GM18909 (cell line): ENCODE measurements around the gene TRAPPC10.

Experiments used
- ATAC-seq: cut with Tn5 transposase; IDR thresholded peaks from one replicate; pipeline ENCODE4 v1.9.1; 2021; ENCODE audit warnings: mild to moderate bottlenecking; ENCODE audit not compliant: unreplicated experiment, poor library complexity

Gene TRAPPC10

DNA sequence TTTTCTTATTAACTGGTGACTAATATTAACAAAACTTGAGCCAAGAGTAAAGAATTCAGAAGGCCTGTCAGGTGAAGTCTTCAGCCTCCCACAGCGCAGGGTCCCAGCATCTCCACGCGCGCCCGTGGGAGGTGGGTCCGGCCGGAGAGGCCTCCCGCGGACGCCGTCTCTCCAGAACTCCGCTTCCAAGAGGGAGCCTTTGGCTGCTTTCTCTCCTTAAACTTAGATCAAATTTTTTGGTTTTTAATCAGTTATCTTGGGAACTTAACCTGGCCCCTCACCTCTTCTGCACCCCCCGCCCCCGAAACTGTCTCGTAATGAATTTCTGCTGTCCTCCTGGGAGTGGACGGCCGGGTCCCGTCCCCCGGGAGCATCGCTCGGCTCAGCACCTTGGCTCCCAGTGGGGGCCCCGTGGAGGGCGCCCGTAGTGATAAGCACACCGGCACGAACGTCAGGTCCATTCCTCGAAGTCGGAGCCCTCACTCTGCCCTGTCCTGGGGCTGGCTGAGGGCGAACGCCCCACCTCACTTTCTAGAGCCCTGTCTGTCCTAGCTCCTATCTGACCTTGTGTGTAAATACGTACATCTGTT, 29.5 kb upstream of the TRAPPC10 start:
- no peak for ATAC-seq

DNA sequence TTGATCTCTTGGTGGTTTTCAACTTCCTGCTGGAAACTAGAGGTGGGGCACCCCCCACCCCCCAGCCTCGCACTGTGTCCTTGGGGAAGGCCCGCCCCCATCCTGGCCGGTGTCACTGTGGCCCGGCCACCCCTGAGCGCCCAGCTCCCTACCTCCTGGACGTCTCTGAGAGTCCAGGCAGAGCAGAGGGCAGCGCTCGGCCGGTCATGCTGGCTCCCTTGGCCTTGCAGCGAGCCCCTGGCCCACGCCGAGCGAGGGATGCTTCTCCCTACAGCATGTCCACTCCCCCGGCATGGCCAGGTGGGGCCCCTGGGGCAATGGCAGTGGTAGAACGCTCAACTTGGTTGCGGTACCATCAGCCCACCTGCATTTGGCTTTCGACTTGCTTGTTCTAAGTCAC, 28.7 kb upstream of the TRAPPC10 start:
- no peak for ATAC-seq

DNA sequence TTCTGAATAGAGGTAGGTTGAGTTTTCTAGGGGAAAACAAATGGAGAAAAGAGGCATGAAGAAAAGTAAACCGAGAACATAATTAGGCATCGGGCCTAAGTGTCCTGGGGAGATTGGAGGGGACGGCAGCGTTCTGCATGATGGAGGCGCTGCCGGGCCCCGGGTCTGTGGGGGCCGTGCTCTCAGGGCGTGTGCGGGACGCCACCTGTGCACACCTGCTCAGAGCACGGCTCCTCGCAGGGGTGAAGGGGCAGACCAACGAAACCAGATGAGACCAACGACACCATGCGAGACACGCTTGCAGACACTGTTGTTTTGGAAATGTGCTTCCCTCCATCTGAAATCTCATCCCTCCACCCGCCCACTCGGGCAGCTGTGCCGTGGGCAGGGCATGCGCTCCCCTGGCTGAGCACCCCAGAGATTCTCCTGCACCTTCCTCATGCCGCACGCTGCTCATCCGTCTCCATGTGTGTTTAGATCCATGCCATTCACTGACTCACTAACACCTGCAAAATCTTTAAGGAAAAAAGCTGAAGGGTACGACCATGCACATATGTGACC, 28.2 kb upstream of the TRAPPC10 start:
- ATAC-seq, result no peak

DNA sequence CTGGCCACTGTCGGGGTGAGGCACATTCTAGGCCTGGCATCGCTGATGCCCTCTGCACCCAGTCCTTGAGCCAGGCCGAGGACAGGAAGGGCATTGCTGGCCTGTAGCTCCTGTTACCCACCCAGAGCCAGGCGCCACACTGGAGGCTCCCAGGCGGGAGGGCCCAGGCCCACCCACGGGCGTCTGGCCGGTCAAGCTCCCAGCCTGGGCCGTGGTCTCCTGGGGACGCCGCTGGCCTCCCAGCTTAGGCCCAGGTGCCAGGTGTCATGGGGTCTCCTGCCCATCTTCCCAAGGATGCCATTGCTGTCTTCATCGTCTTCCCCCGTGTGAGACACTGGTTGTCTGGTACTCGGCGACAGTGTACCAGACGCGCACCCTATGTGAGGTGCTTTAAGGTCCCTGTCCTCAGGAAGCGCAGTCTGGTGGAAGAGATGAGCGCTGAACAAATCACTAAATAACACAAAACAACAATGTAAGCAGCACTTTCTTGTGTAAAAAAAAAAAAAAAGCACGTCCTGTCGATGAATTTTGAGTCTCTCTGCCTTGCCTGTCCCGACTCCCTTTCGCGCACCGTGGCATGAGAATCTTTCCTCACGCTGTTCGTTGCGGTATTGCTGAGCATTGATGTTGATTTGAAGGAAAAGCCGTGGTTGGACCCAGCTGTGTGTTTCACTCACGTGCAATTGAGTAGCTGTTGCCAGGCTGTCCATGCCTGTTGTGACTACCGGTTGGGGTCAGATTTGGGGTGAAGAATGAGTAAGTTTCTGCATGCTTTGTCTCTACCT, 27.0 kb upstream of the TRAPPC10 start:
- ATAC-seq, result no peak

DNA sequence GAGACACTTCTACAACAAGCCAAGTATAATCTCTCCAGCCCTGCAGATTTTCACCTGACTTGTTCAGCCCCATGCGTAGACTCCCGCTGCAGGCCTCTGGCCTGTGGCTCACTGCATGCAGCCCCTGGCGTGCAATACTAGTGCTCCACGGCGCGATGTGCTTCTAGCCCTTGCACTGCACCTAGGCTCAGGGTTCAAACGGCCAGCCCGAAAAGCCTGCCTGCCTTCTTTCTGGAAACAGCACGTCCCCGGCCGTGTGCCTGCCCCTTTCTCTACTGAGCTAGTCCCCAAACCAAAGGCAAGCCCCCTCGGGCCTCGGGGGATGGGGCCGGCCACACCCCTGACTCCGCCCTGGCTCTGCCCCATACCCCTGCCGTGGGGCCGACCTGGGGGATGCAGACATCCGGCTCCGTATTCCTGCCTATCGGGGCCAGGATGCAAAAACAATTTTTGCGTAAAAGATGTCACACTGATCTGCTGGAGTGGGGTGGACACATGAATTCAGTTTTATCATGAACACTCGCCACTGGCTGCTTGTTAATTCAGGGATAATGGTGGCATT, 26.3 kb upstream of the TRAPPC10 start:
- ATAC-seq, result no peak

DNA sequence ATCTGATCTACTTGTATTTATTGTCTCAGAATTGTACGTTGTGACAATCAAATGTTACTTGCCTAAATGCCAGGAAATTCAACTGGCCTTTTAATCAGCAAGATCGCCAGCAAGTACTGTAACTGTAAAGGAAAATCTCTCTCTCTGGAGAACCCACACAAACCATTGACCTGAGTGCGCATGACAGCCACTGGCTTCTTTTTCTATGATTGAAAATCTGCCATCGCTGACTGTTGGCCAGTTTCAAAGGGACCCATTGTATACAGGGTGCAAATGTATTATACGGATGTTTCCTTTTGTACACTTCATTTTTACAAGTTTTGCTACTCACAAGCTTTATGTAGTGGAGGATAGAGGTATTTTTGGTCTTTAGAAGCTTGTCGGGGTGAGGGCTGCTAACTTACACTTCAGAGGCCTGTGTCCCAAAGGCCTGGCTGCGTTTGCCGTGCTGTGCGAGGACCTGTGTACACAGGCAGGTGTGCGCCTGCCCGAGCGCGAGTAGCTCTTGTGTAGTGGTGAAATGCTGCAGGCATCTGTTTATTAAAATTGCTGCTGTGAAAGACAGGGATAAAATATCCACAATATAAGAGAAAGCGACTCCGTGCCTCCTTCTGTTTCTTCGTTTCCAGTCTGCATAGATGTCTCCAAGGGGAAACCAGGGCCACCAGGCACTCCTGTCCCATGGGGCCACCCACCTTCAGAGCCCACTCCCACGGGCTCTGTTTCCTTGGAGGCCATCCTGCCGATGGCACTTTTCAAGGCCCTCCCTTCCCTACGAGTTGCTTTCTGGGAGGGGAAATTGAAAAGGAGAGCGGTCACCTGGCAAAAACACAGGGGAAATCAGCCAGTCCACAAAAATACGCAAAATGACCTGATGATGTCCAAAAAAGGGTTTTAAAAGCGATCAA, 25.3 kb upstream of the TRAPPC10 start:
- no peak for ATAC-seq

DNA sequence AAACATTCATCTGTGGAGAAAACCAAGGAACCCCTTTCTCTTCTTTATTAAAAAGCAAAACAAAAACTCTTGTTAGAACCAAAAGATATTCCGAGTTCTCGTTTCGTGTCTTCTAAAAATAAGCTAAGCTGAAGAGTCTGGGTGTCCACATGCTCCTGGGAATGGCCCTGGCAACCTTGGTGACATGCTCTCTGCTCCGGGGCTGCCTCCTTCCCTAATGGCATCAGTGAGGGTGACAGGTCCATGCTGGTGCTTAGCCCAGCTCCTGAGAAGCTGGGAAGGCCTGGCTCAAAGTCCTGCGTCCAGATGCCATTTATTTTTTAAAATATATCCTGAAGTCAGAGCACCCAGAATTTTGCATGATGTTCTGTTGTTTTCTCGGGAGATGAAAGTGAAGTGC, 24.6 kb upstream of the TRAPPC10 start:
- ATAC-seq, result no peak

DNA sequence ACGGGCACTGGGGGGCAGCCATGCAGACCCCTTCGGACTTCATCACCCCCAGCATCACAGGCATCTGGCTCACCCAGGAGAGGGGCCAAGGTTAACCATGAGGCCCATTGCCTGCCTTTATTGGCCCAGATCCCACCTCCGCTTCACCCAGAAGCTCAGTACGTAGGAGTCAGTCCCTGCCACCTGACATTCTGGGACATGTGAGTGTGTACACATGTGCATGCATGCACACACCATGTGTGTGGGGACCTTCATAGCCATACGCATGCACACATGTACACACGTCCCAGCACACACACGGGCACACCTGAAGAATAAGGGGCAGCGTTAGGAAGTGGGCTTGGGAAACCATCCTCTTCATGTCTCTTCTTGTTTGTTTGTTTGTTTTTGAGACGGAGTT, 24.1 kb upstream of the TRAPPC10 start:
- ATAC-seq, result no peak

DNA sequence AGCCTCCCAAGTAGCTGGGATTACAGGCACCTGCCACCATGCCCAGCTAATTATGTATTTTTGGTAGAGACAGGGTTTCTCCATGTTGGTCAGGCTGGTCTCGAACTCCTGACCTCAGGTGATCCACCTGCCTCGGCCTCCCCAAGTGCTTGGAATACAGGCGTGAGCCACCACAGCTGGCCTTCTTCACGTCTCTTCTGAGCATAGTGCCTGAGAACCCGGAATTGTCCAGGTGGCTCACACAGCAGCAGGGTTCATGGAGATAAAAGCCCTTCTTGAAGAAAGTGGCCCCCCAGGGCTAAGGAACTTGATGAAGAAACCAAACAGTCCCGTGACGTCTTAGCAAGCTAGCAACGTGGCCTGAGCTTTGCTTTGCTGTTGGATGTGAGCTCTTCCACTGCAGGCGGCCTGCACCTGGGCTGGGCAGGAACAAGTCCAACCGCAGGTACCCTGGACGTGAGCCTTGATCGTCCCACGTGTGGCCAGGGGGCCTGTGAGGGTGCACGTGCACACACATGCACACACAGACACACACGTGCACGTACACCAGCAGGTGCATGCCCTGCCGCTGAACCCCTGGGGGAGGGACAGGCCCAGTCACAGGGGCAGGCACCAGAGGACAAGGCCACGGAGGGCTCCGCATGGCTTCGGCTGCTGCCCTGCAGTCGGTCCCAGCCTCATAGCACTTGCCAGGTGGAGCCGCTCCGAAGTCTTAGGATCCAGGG, 23.4 kb upstream of the TRAPPC10 start:
- no peak for ATAC-seq

DNA sequence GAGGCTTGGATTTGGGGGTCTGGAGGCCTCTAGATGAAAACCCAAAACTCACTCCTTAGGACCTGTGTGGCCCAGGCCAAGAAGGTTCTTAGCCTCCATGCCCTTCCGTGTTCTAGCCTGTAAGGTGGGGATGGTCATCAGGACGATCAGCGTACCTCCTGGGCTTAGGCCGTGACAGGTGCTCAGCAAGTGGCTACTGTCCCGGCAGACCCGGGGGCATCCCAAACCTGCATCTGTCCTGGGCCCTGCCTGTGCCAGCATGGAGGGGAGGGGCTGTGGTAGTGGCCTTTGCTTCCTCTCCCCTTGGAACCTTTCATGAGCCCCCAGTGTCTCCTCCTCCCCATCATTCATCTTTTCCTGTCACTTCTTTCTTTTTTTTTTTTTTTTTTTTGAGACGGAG, 22.7 kb upstream of the TRAPPC10 start:
- ATAC-seq, result no peak

DNA sequence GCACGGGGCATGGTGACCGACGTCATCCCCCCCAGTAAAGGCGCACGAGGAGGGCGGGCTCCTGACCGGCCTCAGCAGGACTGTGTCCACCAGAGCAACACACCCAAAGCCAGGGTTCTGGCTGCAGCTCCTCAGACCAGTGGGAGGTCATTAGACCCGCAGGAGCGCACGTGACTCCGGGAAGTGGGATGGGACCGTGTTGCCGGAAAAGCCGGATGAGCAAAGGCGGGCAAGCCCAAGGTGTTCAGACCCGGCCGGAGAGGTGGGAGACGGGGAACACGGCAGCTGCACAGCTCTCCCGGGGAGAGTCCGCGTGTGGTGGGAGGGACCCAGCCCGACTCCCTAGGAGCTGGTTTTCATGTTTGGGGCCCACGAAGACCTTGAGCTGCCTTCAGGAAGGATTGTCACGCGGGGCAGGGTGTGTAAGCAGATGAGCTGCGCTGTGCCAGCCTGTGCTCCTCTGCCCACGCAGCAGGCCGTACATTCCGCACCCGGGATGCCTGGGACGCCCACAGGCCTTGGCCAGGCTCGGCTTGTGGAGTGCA, 20.6 kb upstream of the TRAPPC10 start:
- ATAC-seq, result no peak

DNA sequence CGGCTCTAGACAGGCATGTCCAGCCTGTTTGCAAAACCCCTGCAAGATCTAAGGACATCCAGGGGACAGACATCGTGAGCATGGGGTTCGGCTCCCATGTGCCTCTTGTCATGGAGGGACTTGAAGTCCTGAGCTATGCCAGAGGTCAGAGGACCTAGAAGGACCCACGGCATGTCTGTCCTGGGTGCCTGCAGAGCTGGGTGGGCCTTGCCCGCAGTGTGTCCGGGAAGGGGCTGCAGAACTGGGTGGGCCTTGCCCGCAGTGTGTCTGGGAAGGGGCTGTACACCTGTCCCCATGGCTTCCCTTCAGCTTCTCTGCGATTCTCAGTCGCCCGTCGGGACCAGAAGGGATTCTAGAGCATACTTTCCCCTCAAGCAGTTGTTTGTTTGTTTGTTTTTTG, 20.0 kb upstream of the TRAPPC10 start:
- no peak for ATAC-seq

DNA sequence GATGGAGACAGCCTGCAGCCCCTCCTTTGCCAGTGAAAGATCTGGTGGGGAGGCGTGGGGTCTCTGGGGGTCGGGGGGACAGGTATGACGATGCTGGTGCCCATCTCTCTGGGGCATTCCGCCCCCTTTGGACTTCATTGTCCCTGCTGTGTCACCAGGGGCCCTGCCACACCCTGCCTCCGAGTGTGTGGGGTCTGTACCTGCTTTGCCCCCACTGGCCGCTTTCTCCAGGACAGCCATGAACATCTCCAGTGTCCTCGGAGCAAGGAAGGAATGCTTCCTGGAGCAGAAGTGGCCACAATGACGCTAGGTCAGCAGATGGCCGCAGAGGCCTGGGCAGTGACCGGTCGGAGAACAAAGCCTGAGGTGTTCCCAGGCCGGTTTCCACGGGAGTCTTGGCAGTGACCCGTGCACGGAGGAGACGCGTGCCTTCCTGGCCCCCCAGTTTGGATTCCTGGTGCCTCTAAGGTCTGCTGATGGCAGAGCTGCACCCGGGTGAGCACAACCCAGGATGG, 18.6 kb upstream of the TRAPPC10 start:
- no peak for ATAC-seq

DNA sequence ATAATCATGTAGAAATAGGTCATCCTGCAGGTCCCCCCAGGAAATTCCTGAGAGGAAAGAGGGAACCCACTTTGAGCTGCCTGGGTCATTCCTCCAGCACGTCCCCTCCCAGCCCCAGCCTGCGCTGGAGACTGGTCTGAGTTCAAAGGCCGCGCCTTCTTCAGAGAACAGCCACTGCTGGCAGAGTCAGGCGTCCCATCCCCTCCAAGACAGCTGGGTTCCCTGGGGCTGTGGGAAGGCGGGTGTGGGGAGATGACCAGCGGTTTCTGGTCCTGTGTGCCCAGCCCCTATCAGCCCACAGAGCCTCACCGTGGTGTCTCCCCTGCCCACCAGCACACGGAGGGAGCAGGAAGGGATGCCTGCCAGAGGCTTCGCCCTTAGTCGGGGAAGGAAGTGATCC, 18.0 kb upstream of the TRAPPC10 start:
- ATAC-seq, result no peak

DNA sequence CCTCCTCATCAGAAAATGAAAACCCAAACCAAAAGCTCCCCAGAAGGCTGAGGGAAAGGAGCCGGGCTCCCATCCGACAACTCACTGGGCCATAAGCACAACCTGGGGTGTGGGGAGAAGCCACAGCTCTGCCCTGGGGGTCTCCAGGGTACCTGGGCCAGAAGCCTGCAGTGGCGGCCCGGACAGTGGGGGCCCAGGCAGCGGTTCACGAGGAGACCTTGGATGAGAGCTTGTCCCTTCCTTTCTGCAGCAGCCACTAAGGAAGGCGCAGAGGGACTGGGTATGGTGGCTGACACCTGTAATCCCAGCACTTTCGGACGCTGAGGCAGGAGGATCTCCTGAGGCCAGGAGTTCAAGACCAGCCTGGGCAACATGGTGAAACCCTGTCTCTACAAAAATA, 17.5 kb upstream of the TRAPPC10 start:
- no peak for ATAC-seq

DNA sequence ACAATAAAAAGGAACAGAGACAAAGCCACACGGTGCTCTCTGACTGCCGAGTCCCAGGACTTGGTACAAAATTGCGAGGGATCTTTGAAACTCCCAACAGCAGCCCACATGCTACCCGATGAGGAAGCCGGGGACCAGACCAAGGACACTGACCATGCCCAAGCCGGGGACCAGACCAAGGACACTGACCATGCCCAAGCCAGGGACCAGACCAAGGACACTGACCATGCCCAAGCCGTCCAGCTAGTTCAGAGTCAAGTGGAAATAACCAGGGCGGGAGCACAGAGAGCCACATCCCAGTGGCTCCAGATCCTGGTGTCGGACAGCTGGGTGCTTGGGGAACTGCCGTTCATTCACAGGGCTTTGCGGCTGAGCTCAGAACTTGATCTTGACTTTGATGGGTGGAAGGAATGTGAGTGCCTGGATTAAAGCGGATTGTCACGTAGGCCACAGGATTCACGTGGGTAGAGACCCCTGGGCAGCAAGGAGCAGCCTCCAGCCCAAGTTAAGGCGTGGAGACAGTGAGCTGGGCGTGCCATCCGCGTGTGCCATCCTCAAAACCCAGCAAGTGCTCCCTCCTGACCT, 16.5 kb upstream of the TRAPPC10 start:
- ATAC-seq, result no peak

DNA sequence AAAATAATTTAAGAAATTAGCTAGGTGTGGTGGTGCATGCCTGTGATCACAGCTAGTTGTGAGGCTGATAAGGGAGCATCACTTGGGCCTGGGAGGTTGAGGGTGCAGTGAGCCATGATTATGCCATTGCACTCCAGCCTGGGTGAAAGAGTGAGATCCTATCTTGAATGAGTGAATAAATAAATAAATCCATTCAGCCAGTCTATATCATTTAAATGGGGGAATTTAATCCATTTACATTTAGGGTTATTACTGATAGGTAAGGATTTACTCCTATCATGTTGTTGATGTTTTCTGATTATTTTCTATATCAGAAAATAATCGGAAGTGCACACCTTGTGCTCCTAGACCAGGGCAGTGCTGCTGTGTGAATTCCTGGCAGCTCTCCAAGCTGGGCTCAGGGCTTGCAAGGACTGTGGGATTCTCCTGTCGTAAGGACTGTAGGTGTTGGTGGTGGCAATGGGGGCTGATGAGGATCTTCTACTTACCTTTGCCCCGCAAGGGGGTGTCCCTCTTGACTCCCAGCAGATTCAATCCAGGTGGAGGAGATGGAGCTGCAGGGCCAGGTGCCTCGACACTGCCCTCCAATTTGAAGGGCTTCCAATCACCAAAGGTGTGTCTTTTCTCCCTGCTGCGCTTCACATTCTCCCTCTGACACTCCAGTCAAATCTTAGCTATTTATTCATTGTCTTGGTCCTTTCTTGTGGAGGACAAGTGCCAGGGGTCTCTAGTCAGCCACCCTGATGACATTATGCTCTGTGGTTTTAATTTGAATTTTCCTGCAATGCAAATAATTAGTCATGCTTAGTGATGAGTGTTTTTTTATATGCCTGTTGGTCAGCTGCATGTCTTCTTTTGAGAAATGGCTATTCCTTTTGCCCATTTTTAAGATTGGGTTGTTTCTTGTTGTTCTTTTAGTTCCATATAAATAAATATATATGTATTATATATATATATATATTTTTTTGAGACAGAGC, 14.1 kb upstream of the TRAPPC10 start:
- ATAC-seq, result no peak

DNA sequence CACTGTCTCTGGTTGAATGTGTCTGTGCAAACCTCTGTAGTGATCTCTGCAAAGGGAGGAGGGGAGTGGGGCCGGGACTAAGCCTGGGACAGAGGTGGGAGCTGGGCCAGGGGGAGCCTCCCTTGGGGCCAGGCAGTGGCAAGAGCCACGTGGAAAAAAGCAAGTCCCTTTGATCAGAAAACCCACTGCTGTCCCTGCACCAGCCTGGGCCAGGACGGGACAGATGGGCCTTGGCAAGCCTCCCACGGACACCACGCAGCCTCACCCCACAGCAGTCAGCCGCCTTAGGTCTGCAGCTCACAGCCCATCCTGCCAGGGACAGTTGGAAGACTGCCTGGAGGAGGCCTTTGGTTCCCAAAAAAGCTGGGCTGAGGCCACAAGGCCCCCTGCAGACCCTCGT, 11.7 kb upstream of the TRAPPC10 start:
- no peak for ATAC-seq
